ENCODE data around the gene SRGAP2.
"Not testable (repeated sequence)": the region's sequence is repeated elsewhere in the genome, so short reads cannot be mapped to it uniquely, and the experiment has no call there.

The SRGAP2 gene

DNA sequence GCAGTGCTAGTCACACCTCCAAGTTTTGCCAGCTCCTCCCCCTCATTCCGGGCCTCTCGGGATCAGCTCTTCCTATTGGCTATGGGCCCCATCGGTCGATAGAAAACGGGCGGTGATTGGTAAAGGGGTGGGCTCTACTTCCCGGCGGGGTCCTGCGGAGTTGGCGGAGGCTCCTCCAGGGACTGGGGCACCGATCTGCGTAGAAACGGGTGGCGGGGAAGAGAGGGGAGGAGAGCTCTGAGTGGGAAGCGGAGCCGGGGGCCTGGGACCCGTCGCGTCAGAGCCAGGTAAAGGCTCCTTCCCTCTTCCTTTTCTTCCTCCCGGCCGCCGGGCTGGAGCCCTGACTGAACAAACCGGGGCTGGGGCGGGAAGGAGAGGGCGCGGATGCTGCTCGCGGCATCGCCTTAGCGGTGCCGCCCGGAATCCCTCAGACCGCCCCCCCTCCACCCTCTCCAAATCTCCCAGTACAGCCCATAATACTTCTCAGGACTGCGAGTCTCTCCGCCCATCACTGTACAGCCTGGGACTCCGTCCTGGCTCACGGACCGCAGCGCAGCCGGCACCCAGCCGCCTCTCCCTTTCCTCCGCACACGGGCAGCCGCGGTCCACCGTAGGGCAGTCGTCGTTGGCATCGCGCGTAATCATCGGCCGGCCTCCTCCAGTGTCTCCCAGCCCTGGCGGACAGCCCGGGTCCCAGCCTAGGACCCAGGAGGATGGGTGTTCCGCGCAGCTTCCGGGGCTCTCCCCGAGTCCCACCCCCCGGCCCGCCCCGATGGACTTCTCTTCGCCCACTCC lies at the start of gene SRGAP2:
SRGAP2 (plus strand) TSS at position 178 of the 795 bp plus-strand sequence. CDS start 2,430 bp downstream, outside the sequence.
- not testable (repeated sequence) for DNase-seq (ENCODE audit: low read depth)

DNA sequence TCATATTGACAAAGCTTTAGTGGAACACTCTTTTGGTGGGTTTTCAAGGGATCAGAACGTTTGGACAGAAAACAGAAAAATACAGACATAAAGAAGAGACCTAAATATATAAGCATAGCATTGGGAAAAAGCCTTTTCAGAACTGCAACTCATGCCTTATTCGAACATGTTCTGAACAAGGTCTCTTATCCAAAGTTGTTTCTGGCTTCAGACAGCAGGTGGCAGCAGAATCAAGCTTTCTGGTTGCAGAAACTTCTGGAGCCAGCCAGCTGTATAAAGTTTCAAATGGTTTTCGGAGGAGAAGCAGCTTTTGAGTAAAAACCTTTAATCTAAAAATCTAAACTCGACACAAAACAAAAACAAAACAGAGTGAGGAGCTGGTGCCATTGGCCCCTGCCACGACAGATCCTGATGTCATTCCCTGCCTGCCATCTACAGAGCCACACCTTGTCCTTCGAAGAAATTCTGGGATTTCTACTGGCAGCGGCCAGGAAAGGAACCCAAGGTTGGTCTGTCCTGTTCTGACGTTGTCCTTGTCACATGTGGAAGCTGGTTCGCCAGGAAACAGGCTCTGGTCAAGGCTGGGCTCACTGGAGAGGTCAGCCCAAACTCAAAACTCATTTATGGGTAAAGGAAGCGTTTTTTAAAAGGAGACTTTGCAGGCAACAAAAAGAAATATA lies 35.9 kb upstream of the SRGAP2 start:
- DNase-seq (ENCODE audit: low read depth), result not testable (repeated sequence)

- not testable (repeated sequence) for DNase-seq (ENCODE audit: low read depth)
These were observed 33.5 kb upstream of the SRGAP2 start for GRCh38 chr1:206169794-206170193.

DNA sequence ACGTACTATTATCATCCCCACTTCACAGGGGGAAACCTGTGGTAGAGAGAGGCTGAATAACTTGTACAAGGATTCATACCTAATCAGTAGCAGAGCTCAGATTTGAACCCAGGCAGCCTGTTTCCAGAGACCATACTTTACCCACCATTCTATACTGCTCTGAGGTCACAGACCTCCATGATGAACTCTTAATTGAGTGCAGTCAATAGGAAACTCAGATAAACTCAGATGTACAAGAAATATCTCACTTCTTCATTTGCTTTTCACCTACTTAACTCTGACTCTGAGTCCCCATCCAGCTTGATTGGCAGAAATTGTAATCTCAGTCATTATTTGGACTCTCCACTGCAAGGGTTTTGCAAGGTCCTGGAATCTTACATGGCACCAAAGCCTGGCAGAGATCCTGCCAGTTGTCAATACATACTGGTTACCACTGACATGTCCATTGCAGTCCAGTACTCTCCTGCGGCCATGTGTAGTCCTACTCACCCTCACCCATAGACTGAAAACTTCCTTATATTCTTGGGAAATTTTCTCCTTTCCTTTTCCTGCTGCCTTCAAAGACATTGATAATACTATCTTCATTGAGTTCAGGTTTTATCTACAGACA lies 30.1 kb upstream of the SRGAP2 start:
- DNase-seq (ENCODE audit: low read depth), result not testable (repeated sequence)

DNA sequence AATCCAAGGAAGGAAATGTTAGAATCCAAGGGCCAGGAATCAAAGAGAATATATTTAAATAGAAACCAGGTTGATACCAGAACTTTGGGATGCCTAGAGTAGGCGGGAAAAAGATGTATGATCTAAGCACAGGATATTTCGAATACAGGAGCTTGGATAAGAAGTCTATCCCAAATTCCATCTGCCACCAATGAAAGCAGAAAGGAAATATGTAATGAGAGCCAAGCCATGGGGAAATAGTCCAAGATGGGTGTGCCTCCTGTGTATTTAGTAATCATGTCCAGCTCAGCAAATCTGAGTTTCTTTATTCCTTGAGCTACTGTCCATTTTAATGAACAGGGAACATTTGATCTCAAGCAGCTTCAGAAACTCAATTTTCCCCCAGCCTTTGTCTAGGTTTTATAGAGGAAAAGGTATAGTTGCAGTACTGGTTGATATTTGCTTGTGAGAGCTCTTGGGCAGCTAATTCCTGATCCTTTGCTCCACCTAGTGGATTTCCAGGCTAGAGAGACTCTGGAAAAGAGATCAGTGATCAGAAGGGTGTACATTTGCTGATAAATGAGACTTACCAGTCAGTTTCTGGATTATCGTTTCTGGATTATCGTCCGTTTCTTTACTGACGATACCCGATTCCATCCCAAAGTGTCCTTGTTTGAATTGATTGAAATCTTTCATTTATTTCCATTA lies 29.0 kb upstream of the SRGAP2 start:
- DNase-seq (ENCODE audit: low read depth), result not testable (repeated sequence)

DNA sequence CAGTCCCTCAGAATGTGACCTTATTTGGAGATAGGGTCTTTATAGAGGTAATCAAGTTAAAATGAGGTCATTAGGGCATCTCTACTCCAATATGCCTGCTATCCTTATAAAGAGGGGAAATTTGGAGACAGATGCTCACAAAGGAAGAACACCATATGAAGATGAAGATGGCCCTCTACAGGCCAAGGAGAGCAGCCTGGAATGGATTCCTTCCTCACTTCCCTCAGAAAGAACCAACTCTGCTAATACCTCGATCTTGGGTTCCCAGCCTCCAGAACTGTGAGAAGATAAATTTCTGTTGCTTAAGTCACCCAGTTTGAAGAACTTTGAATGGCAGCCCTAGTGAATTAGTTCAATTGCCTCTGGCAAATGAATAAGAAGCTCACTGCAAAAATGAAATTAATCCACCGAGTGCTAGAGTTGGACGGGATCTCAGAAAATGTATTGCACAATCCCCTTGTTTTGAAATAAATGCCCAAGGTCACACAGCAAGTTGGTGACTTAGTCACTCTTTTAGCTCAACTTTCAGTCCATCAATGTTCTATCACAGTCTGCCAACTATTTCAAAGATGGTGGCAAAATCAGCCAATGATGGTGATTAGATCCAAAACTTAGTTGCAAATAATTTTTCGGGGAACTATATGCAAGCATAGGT lies 27.8 kb upstream of the SRGAP2 start:
- DNase-seq (ENCODE audit: low read depth), result not testable (repeated sequence)

GRCh38 chr1:206176114-206176502 lies 27.2 kb upstream of the SRGAP2 start:
- DNase-seq (ENCODE audit: low read depth), result not testable (repeated sequence)

DNA sequence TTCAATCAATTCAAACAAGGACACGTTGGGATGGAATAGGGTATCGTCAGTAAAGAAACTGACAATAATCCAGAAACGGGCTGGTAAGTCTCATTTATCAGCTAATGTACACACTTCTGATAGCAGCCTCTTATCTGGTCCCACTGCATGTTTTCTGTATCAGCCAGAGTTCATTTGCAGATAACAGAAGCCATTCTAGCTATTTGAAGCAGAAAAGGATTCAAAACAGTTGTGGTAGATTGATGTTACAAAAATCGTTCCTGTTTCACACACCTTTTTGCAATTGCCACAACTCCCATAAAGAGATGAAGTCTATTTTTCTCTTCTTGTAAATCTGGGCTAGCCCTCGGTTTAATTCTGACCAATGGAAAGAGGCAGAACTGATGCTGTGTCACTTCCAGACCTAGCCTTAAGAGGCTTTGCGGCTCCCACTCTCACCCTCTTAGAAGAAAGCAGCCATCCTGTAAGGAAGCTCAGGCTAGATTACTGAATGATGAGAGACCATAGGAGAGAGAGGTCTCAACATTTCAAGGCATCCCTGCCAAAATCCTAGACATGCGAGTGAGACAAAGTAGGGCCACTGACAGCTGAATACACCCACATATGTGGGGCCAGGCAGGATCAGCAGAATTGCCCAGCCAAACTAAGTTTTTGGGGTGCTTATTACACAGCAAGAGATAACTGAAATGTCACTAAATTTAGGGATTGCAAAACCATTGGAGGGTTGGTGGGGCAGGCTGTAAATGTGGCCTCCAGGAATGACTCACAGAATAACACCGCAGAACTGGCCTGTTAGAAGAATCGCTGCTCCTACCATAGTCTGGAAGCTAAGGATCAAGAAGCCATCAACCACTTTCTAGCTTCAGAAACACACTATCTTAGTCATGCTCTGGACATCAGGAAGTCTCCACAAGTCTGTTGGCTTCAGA lies 25.0 kb upstream of the SRGAP2 start:
- DNase-seq (ENCODE audit: low read depth), result peak; percentile 33

GRCh38 chr1:206179666-206180065 lies 23.7 kb upstream of the SRGAP2 start:
- not testable (repeated sequence) for DNase-seq (ENCODE audit: low read depth)

DNA sequence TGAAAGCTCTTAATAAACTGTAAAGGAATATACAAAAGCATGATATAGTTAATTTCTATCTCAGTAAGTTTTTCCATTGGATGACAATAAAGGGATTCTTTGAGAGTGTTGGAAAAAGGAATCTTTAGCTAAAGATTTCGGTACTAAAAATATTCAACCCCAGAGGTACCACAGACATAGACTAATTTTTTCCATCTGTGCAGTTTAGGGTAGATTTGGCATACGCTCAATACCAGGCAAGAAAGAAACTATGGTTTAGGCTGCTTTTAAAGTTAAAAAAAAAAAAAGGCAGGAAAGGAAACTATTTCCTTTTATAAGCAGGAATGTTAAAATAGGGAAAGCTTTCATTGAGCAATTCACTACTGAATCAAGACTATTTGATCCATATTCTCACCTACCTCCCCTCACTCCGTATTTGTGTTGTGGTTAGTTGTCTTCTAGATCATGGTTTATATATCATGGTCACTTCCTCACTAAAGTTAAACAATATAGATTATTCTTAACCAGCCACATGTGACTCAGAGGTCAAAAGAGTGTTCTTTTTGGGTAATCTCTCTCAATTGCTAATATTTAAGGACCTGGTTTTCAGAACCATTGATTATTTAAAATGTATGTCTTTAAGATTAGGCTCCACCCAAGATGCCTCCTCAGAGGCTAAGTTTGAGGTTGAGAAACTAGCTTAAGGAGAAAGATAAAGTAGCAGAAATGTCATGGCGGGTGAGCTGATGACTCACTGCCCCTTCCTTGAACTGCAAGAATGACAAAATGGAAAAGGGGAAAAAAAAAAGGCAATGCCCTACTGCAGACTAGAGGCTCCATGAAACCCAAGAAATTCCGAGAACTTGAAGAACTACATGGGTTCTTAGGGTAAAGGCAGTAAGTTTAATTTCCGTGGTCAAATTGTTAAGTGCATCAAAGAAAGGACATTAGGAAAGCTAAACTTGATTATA lies 20.7 kb upstream of the SRGAP2 start:
- DNase-seq (ENCODE audit: low read depth), result not testable (repeated sequence)

GRCh38 chr1:206183788-206184187 lies 19.6 kb upstream of the SRGAP2 start:
- not testable (repeated sequence) for DNase-seq (ENCODE audit: low read depth)

DNA sequence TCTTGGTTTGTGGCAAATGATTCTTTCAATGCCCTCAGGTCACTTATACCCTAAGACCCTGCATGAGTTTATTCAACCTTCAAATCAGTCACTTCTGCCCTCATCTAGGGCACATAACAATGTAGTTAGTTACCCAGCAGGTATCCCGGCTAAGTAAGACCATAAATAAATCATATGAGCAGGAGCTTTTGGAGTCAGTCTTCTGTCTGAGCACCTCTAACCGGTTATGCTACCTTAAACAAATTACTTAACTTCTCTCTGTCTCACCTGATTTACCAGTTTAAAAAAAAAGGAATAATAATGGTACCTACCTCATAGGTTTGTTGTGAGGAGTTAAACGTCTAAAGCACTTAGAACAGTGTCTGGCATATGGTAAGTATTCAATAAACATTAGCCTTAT lies 17.6 kb upstream of the SRGAP2 start:
- DNase-seq (ENCODE audit: low read depth), result not testable (repeated sequence)

- not testable (repeated sequence) for DNase-seq (ENCODE audit: low read depth)
These were observed 16.5 kb upstream of the SRGAP2 start for GRCh38 chr1:206186826-206187225.

DNA sequence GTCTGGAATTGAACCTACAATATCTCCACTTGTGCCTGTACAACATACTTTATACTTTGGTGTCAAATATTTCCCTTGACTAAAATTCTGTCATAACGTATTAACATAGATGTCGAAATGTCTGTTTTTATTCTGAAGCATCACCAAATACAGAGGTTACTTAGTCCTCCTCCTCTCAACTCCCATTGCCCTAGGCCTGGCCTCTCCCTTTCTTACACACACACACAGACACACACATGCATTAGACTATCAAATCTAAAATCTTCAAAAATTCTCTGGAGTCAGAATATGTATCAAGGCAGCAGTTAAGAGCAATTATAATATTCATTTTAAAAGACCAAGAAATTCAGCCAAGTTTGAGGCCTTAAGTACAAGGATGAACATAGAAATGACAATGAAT lies 8.2 kb upstream of the SRGAP2 start:
- DNase-seq (ENCODE audit: low read depth), result not testable (repeated sequence)

GRCh38 chr1:206196748-206197424 lies 6.5 kb upstream of the SRGAP2 start:
- DNase-seq (ENCODE audit: low read depth), result not testable (repeated sequence)

GRCh38 chr1:206202789-206203363 lies 465 bp upstream of the SRGAP2 start, which contains the start of gene FAM72A:
FAM72A (minus strand) TSS chr1:206202839; CDS start chr1:206202025, 814 bp downstream.
- peak; percentile 96 for DNase-seq (ENCODE audit: low read depth)

DNA sequence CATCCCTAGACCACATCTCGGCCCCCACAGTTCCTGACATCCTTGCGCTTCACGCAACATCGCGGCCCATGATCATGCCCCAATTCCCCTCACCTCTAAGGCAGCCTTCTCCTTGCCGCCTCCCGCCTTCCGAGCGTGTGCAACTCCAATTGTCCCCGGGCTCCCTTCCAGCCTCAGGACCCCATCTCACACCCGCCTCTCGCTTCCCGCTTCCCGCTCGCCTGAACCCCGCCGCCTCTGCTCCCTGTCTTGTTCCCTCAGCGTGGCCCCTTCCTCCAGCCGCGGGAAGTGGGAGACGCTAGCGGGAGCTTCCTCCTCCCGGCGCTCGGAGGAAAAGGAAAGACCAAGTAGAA lies 794 bp downstream of the SRGAP2 start:
- DNase-seq (ENCODE audit: low read depth), result not testable (repeated sequence)

- DNase-seq (ENCODE audit: low read depth), result not testable (repeated sequence)
These were observed 1.5 kb downstream of the SRGAP2 start for GRCh38 chr1:206204871-206205270.
